Hepatocyte (in vitro differentiated cells): Measurements from ENCODE around the gene NRG3. TPM values are rescaled to one million over a fixed set of nuclear protein-coding genes. Genes with fewer than 3 reads are reported as not detected.
A peak's percentile ranks its signal among the peaks of the same experiment; 100 is the strongest.

Source experiments
- DNase-seq: peaks from one replicate; pipeline ENCODE4 v3.0.0-alpha.2; 2016; ENCODE audit warnings: low spot score
- H2AFZ ChIP-seq: fragments of 200-600 bp; sonication (generic); 2 replicates; pipeline ENCODE4 v1.6.0; 2016; ENCODE audit warnings: antibody characterized with exemption, mild to moderate bottlenecking
- H3K27ac ChIP-seq: fragments of 200-600 bp; sonication (generic); 2 replicates; pipeline ENCODE4 v1.5.1; 2016; ENCODE audit warnings: mild to moderate bottlenecking
- H3K27me3 ChIP-seq: fragments of 200-600 bp; sonication (generic); 2 replicates; pipeline ENCODE4 v1.6.1; 2016
- H3K36me3 ChIP-seq: fragments of 200-600 bp; sonication (generic); replicated peaks from 2 replicates; pipeline ENCODE4 v1.5.1; 2016; ENCODE audit warnings: low read depth; ENCODE audit not compliant: insufficient read depth
- H3K4me1 ChIP-seq: fragments of 200-600 bp; sonication (generic); 2 replicates; pipeline ENCODE4 v1.5.1; 2016; ENCODE audit warnings: mild to moderate bottlenecking, moderate library complexity; ENCODE audit not compliant: insufficient read depth
- H3K4me2 ChIP-seq: fragments of 200-600 bp; sonication (generic); 2 replicates; pipeline ENCODE4 v1.6.0; 2016
- H3K4me3 ChIP-seq: fragments of 200-600 bp; sonication (generic); 2 replicates; pipeline ENCODE4 v1.5.1; 2016; ENCODE audit warnings: mild to moderate bottlenecking
- H3K79me2 ChIP-seq: fragments of 200-600 bp; sonication (generic); 2 replicates; pipeline ENCODE4 v1.6.0; 2017; ENCODE audit warnings: mild to moderate bottlenecking
- H3K9me2 ChIP-seq: fragments of 200-600 bp; sonication (generic); replicated peaks from 2 replicates; pipeline ENCODE4 v1.6.0; 2017; ENCODE audit warnings: mild to moderate bottlenecking; ENCODE audit not compliant: insufficient read depth
- H3K9me3 ChIP-seq: fragments of 200-600 bp; sonication (generic); 2 replicates; pipeline ENCODE4 v1.5.1; 2016; ENCODE audit warnings: low read depth, mild to moderate bottlenecking
- H4K20me1 ChIP-seq: fragments of 200-600 bp; sonication (generic); 2 replicates; pipeline ENCODE4 v1.6.0; 2016; ENCODE audit warnings: mild to moderate bottlenecking; ENCODE audit not compliant: insufficient read depth, poor library complexity, severe bottlenecking
- EZH2 ChIP-seq: fragments of 200-600 bp; sonication (generic); IDR thresholded peaks from 2 replicates; pipeline ENCODE4 v1.6.1; 2016; ENCODE audit warnings: antibody characterized with exemption, mild to moderate bottlenecking, borderline replicate concordance
- EZH2phosphoT487 ChIP-seq: fragments of 200-600 bp; sonication (generic); IDR thresholded peaks from one replicate; pipeline ENCODE4 v1.6.1; 2018; ENCODE audit warnings: antibody characterized with exemption, mild to moderate bottlenecking, low read depth, moderate library complexity; ENCODE audit not compliant: unreplicated experiment, severe bottlenecking
- WGBS: methylation state at CpG from one replicate; pipeline ENCODE4 v1.1.6; 2016; ENCODE audit warnings: low lambda C conversion rate; ENCODE audit errors: missing lambda C conversion rate; 5-methylcytosine and 5-hydroxymethylcytosine counted together
- polyA plus RNA-seq: library from polyadenylated mRNA; unstranded; fragments of >200 nt; fragmentation: Nextera tagmentation; extraction: Ambion mirVana; gene quantifications from 2 replicates; pipeline ENCODE4 v1.2.1, GENCODE V29; 2016
- total RNA-seq: library from RNA; depleted of rRNA; stranded (reverse); fragments of >200 nt; gene quantifications from 2 replicates; pipeline ENCODE4 v1.2.3, GENCODE V29; 2014
- TF ChIP-seq, protein P1 (sequence below): fragments of 200-600 bp; sonication (generic); IDR thresholded peaks from 2 replicates; pipeline ENCODE4 v1.5.1; 2016; ENCODE audit warnings: antibody characterized with exemption, mild to moderate bottlenecking; ENCODE audit not compliant: poor library complexity

The NRG3 gene
- total and polyA plus RNA-seq, 2 experiments from 2014 or later = 0.57 to 2.0 TPM

- H3K4me3 ChIP-seq = no peak overlapping the region
- H3K4me1 ChIP-seq = no peaks in the 10 kb centered on the region
- no peak overlapping the region for H2AFZ ChIP-seq
- TF ChIP-seq EZH2 = no peak
- no peak for TF ChIP-seq EZH2phosphoT487
- TF ChIP-seq, protein P1, sequence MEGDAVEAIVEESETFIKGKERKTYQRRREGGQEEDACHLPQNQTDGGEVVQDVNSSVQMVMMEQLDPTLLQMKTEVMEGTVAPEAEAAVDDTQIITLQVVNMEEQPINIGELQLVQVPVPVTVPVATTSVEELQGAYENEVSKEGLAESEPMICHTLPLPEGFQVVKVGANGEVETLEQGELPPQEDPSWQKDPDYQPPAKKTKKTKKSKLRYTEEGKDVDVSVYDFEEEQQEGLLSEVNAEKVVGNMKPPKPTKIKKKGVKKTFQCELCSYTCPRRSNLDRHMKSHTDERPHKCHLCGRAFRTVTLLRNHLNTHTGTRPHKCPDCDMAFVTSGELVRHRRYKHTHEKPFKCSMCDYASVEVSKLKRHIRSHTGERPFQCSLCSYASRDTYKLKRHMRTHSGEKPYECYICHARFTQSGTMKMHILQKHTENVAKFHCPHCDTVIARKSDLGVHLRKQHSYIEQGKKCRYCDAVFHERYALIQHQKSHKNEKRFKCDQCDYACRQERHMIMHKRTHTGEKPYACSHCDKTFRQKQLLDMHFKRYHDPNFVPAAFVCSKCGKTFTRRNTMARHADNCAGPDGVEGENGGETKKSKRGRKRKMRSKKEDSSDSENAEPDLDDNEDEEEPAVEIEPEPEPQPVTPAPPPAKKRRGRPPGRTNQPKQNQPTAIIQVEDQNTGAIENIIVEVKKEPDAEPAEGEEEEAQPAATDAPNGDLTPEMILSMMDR = no peak
- H3K36me3 ChIP-seq = no peaks in the 10 kb centered on the region
- no peaks in the 10 kb centered on the region for H4K20me1 ChIP-seq
- no peak for DNase-seq
- H3K9me2 ChIP-seq = no peaks in the 10 kb centered on the region
- H3K27ac ChIP-seq = no peak overlapping the region
- no peak overlapping the region for H3K4me2 ChIP-seq
- no peaks in the 10 kb centered on the region for H3K27me3 ChIP-seq
- WGBS = 72% methylated on average over 1 of the region's 1 CpG
- no peaks in the 10 kb centered on the region for H3K9me3 ChIP-seq
- H3K79me2 ChIP-seq = no peaks in the 10 kb centered on the region
Observed at GRCh38 chr10:81918766-81919165, 43.8 kb downstream of the NRG3 start.

- H2AFZ ChIP-seq = no peak overlapping the region
- TF ChIP-seq EZH2phosphoT487 (no peak), EZH2 (no peak)
- TF ChIP-seq, protein P1 = peak; percentile 31
- H3K79me2 ChIP-seq = no peaks in the 10 kb centered on the region
- H3K36me3 ChIP-seq = no peaks in the 10 kb centered on the region
- no peak overlapping the region for H3K4me3 ChIP-seq
- WGBS = 63% methylated on average over 3 of the region's 3 CpGs
- H4K20me1 ChIP-seq = no peaks in the 10 kb centered on the region
- peak; percentile 9 for DNase-seq
- H3K9me2 ChIP-seq = no peaks in the 10 kb centered on the region
- H3K27ac ChIP-seq = no peak overlapping the region
- no peak overlapping the region for H3K4me2 ChIP-seq
- no peaks in the 10 kb centered on the region for H3K9me3 ChIP-seq
- no peaks in the 10 kb centered on the region for H3K4me1 ChIP-seq
- no peaks in the 10 kb centered on the region for H3K27me3 ChIP-seq
Observed at GRCh38 chr10:81920213-81920829, 45.3 kb downstream of the NRG3 start.

- no peak overlapping the region for H3K27ac ChIP-seq
- no peak overlapping the region for H3K4me3 ChIP-seq
- no peaks in the 10 kb centered on the region for H3K79me2 ChIP-seq
- no peaks in the 10 kb centered on the region for H3K27me3 ChIP-seq
- TF ChIP-seq EZH2phosphoT487 (no peak), EZH2 (no peak)
- TF ChIP-seq, protein P1 = no peak
- H2AFZ ChIP-seq = no peak overlapping the region
- no peak for DNase-seq
- 81% methylated on average over 1 of the region's 1 CpG for WGBS
- no peaks in the 10 kb centered on the region for H3K9me2 ChIP-seq
- H4K20me1 ChIP-seq = no peaks in the 10 kb centered on the region
- H3K4me2 ChIP-seq = no peak overlapping the region
- no peaks in the 10 kb centered on the region for H3K4me1 ChIP-seq
- H3K36me3 ChIP-seq = no peaks in the 10 kb centered on the region
- H3K9me3 ChIP-seq = no peaks in the 10 kb centered on the region
Observed at GRCh38 chr10:81928119-81928518, 53.1 kb downstream of the NRG3 start.
